GM23248 (cell line): ENCODE results near the gene WBP2.

Experiments
- EZH2 ChIP-seq: fragments of 200-600 bp; sonication (generic); IDR thresholded peaks from 2 replicates; pipeline ENCODE4 v1.6.1; 2018; ENCODE audit warnings: antibody characterized with exemption, mild to moderate bottlenecking; ENCODE audit not compliant: insufficient read depth, poor library complexity, severe bottlenecking
- EZH2phosphoT487 ChIP-seq: fragments of 200-600 bp; sonication (generic); IDR thresholded peaks from 2 replicates; pipeline ENCODE4 v1.6.1; 2018; ENCODE audit warnings: antibody characterized with exemption, moderate library complexity, mild to moderate bottlenecking, low read depth; ENCODE audit not compliant: insufficient read depth

GRCh38 chr17:75834279-75834920, 20.7 kb downstream of the WBP2 start:
- no peak for TF ChIP-seq EZH2
- no peak for TF ChIP-seq EZH2phosphoT487
